Esophagus (tissue), 2 donors: ENCODE data around the gene DBNDD1. TPM values are rescaled to one million over a fixed set of nuclear protein-coding genes. Genes with fewer than 3 reads are reported as not detected.

Experiments used
- H3K27ac ChIP-seq, 2 donors: one replicate each; pipeline ENCODE4 v1.5.1; 2013; ENCODE audit warnings: low read depth in 2 of 2, mild to moderate bottlenecking in 2 of 2, inconsistent platforms in 1 of 2, low read length in 1 of 2, moderate library complexity in 1 of 2
- H3K27me3 ChIP-seq, 2 donors: one replicate each; pipeline ENCODE4 v1.6.1; 2013; ENCODE audit warnings: low read length in 2 of 2, control low read depth in 1 of 2, mild to moderate bottlenecking in 1 of 2; ENCODE audit not compliant: insufficient read depth in 2 of 2, control insufficient read depth in 1 of 2
- H3K36me3 ChIP-seq, 2 donors: one replicate each; pipeline ENCODE4 v1.6.1; 2013; ENCODE audit warnings: low read length in 1 of 2; ENCODE audit not compliant: control insufficient read depth in 2 of 2, insufficient read depth in 2 of 2
- H3K4me1 ChIP-seq, 2 donors: one replicate each; pipeline ENCODE4 v1.6.1; 2013; ENCODE audit warnings: low read length in 1 of 2; ENCODE audit not compliant: control insufficient read depth in 2 of 2, insufficient read depth in 2 of 2
- H3K4me3 ChIP-seq, 2 donors: one replicate each; pipeline ENCODE4 v1.5.1; 2013; ENCODE audit warnings: low read length in 2 of 2, mild to moderate bottlenecking in 2 of 2, low read depth in 1 of 2, moderate library complexity in 1 of 2
- H3K9me3 ChIP-seq, 2 donors: one replicate each; pipeline ENCODE4 v1.6.1; 2013; ENCODE audit warnings: mild to moderate bottlenecking in 2 of 2, low read depth in 1 of 2, low read length in 1 of 2, moderate library complexity in 1 of 2; ENCODE audit not compliant: control insufficient read depth in 2 of 2, insufficient read depth in 1 of 2
- WGBS, 2 donors: extraction: QIAGEN DNeasy Blood & Tissue Kit; methylation state at CpG; one replicate each; pipeline ENCODE4 v1.1.7; 2013; 5-methylcytosine and 5-hydroxymethylcytosine counted together
- polyA plus RNA-seq, 2 donors: library from polyadenylated mRNA; stranded (reverse); fragments of 200-250 nt; gene quantifications; one replicate each; pipeline ENCODE4 v1.2.3, GENCODE V29; 2013
- donor health status: healthy with polysubstance abuse.
- donor health status: Bipolar disorder and iron deficiency.

DBNDD1 gene
- polyA plus RNA-seq, 2 donors: 17.9 TPM

DNA sequence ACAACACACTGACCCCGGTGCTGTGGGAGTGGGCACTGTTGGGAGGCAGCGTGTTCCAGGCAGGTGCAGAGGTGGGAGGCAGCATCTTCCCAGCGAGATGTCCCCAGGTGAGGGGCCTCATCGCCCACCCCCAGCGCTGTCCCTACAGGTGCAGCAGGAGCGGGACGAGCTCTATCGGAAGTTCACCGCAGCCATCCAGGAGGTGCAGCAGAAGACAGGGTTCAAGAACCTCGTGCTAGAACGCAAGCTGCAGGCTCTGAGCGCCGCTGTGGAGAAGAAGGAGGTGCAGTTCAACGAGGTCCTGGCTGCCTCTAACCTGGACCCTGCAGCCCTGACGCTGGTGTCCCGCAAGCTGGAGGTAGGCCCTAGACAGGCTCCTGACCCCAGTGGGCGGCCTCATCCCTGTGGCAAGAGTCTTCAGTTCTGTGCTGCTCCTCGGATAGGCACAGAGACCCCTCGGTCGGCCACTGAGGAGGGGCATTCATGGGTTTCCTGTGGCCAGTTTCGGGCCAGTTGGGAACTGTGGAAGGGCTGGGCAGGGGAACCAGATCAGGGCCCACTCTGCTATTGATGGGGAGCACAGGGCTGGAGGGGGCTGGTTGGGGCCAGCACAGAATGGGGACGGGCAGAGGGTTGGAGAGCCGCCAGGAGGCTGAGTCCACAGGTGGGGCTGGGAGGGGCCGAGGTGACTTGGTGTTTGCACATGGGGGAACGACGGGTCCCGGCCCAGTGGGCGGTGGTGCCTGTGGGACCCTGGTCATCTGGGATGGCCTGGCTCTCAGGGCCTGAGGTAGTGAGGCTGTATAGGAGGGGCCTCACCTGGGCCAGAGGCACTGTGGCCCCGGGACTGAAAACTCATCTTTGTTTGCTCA, 21.1 kb upstream of the DBNDD1 start:
- WGBS, 2 donors: 93 to 94% methylated on average over 29 of the region's 29 CpGs
- peaks cover 0 to 58% of the 10 kb centered on the region in 2 donors for H3K36me3 ChIP-seq
- H3K27me3 ChIP-seq: no peaks in the 10 kb centered on the region
- no peak overlapping the region for H3K27ac ChIP-seq
- H3K4me3 ChIP-seq: no peak overlapping the region
- peaks cover 0 to 20% of the 10 kb centered on the region in 2 donors for H3K4me1 ChIP-seq
- H3K9me3 ChIP-seq: no peaks in the 10 kb centered on the region

DNA sequence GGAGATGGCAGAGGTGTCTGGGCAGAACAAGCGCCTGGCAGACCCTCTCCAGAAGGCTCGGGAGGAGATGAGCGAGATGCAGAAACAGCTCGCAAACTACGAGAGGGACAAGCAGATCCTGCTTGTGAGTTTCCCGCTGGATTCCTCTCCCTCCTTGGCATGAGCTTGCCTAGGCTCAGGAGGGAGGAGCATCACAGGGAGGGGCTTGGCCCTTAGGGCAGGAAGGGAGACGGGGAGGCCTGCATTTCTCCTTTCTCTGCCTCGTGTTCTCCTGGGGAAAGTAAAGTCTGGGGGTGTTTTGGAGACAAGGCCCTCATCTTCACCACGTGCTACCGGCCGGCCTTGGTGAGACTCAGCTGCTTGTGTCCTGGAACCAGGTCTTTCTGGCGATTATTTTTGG, 18.0 kb upstream of the DBNDD1 start:
- WGBS, 2 donors: 60 to 68% methylated on average over 12 of the region's 12 CpGs
- Histone ChIP-seq H3K27ac (no peak overlapping the region), H3K9me3 (peaks cover 0 to 2% of the 10 kb centered on the region in 2 donors), H3K36me3 (peaks cover 0 to 54% of the 10 kb centered on the region in 2 donors), H3K4me1 (peaks cover 0 to 3% of the 10 kb centered on the region in 2 donors), H3K27me3 (no peaks in the 10 kb centered on the region), H3K4me3 (no peak overlapping the region)

DNA sequence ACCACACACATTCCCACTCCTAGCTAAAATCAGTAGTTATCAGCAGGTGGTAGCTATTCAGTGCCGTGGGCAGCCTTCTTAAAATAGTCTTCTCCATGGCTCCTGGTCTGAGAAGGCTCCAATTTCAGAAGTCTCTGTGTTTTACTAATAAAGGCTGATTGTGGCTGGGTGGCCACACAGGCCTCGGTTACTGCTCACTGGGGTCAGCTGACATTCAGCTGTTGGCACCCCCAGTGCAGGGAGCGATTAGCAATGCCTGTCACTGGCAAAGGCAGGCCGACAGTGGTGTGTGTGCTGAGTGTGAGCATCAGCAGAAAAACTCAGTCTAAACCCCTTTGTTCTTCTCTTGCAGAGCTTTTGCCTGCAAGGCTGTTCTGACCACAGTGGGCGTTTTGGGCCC, 16.6 kb upstream of the DBNDD1 start:
- Histone ChIP-seq H3K36me3 (peaks cover 0 to 57% of the 10 kb centered on the region in 2 donors), H3K27ac (no peak overlapping the region), H3K9me3 (peaks cover 0 to 10% of the 10 kb centered on the region in 2 donors), H3K4me3 (no peak overlapping the region), H3K27me3 (no peaks in the 10 kb centered on the region), H3K4me1 (peaks cover 0 to 7% of the 10 kb centered on the region in 2 donors)
- WGBS, 2 donors: 86 to 89% methylated on average over 5 of the region's 5 CpGs

DNA sequence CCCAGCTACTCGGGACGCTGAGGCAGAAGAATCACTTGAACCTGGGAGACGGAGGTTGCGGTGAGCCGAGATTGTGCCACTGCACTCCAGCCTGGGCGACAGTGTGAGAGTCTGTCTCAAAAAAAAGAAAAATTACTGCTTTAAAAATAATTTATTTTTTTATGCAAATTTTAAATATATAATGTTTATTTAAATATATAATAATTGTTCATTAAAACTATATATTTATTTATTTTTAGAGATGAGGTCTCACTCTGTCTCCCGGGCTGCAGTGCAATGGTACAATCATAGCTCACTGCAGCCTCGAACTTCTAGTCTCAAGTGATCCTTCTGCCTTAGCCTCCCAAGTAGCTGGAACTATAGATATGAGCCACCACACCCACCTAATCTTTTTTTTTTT, 15.2 kb upstream of the DBNDD1 start:
- peaks cover 0 to 44% of the 10 kb centered on the region in 2 donors for H3K36me3 ChIP-seq
- 84 to 89% methylated on average over 8 of the region's 8 CpGs for WGBS, 2 donors
- H3K9me3 ChIP-seq: peaks cover 0 to 10% of the 10 kb centered on the region in 2 donors

DNA sequence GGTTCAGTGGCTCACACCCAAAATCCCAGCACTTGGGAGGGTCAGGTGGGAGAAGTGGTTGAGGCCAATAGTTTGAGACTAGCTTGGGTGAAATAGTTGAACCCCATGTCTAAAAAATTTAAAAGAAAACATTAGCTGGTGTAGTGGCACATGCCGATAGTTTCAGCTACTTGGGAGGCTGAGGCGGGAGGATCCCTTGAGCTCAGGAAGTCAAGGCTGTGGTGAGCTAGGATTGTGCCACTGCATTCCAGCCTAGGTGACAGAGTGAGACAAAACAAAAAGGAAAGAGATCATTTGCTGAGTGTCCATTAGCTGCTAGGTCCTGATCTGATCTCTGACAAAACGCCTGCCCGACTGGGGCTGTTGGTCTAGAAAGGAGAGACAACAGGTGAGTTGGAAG, 14.1 kb upstream of the DBNDD1 start:
- 85 to 86% methylated on average over 4 of the region's 4 CpGs for WGBS, 2 donors
- no peak overlapping the region for H3K27ac ChIP-seq
- H3K9me3 ChIP-seq: peaks cover 0 to 10% of the 10 kb centered on the region in 2 donors
- H3K4me3 ChIP-seq: no peak overlapping the region
- peaks cover 0 to 7% of the 10 kb centered on the region in 2 donors for H3K4me1 ChIP-seq
- H3K27me3 ChIP-seq: no peaks in the 10 kb centered on the region
- H3K36me3 ChIP-seq: peaks cover 0 to 46% of the 10 kb centered on the region in 2 donors

More for the DNA sequence above, 15.2 kb upstream of the DBNDD1 start:
- H3K27ac ChIP-seq: no peak overlapping the region
- H3K4me3 ChIP-seq: no peak overlapping the region
- no peaks in the 10 kb centered on the region for H3K27me3 ChIP-seq
- H3K4me1 ChIP-seq: peaks cover 0 to 7% of the 10 kb centered on the region in 2 donors

DNA sequence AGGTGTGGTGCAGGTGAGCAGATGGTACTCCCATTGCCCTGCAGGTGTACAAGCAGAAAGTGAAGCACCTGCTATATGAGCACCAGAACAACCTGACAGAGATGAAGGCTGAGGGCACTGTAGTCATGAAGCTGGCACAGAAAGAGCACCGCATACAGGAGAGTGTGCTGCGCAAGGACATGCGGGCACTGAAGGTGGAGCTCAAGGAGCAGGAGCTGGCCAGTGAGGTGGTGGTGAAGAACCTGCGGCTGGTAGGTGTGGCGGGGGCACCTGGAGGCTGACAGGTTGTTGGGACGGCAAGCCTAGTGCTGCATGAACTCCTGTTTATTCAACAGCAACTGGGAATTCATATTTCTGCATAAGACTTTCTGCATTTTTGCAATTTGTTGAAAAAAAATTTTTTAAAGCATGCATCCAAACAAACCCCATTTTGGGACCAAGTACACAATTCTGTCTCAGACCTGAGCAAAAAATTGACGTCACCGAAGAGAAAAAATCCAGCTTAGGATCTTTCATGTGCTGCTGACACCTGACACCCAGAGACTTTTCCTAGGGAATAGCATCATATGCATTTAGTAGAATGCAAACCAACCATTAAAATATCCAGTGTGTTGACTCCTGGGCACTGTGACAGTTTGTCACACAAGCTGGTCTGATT, 13.5 kb upstream of the DBNDD1 start:
- H3K9me3 ChIP-seq: peaks cover 0 to 10% of the 10 kb centered on the region in 2 donors
- WGBS, 2 donors: 83 to 86% methylated on average over 8 of the region's 8 CpGs
- no peak overlapping the region for H3K4me3 ChIP-seq
- H3K4me1 ChIP-seq: peaks cover 0 to 7% of the 10 kb centered on the region in 2 donors
- H3K27ac ChIP-seq: peak overlapping the region in 1 of 2 donors; percentile 11
- H3K36me3 ChIP-seq: peaks cover 0 to 42% of the 10 kb centered on the region in 2 donors
- no peaks in the 10 kb centered on the region for H3K27me3 ChIP-seq

DNA sequence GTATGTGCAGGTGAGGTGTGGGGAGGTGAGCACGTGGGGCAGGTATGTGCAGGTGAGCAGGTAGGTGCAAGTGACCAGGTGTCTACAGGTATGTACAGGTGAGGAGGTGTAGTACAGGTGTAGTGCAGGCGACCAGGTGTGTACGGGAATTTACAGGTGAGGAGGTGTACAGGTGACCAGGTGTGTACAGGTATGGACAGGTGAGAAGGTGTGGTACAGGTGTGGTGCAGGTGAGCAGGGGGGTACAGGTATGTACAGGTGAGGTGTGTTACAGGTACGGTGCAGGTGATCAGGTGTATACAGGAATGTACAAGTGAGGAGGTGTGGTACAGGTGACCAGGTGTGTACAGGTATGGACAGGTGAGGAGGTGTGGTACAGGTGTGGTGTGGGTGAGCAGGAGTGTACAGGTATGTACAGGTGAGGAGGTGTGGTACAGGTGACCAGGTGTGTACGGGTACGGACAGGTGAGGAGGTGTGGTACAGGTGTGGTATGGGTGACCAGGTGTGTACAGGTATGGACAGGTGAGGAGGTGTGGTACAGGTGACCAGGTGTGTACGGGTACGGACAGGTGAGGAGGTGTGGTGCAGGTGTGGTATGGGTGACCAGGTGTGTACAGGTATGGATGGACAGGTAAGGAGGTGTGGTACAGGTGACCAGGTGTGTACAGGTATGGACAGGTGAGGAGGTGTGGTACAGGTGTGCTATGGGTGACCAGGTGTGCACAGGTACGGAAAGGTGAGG, 12.8 kb upstream of the DBNDD1 start:
- Histone ChIP-seq H3K9me3 (peaks cover 0 to 10% of the 10 kb centered on the region in 2 donors), H3K27ac (peak overlapping the region in 1 of 2 donors; percentile 47), H3K36me3 (peaks cover 0 to 38% of the 10 kb centered on the region in 2 donors), H3K27me3 (no peaks in the 10 kb centered on the region), H3K4me1 (peaks cover 0 to 7% of the 10 kb centered on the region in 2 donors), H3K4me3 (no peak overlapping the region)
- WGBS, 2 donors: 60 to 73% methylated on average over 9 of the region's 9 CpGs

DNA sequence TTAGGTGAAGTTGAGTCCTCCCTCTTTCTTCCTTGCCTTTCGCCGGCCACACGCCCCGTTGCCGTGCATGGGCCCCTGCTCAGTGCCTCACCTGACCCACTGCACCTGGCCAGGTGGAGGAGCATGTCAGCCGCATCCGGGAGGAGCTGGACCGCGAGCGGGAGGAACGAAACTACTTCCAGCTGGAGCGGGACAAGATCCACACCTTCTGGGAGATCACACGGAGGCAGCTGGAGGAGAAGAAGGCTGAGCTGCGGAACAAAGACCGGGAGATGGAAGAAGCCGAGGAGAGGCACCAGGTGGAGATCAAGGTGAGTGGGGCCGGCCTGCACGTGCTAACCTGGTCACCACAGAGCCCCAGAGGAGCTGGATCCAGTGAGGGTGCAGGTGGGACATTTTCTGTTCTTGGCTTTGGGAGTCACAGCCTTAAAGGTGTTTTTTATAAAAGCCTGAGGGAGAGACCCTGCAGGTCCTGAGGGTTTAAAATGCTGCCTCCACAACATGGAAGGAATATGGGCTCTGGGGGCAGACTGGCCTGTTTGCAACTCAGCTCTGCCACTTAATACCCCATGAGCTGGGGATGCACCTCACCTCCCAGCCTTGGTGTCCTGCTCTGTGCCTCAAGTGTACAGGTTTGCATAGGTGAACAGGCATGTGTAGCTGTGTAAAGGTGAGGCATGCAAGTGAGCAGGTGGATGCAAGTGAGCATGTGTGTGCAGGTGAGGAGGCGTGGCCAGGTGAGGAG, 12.1 kb upstream of the DBNDD1 start:
- Histone ChIP-seq H3K36me3 (peaks cover 0 to 30% of the 10 kb centered on the region in 2 donors), H3K27me3 (no peaks in the 10 kb centered on the region), H3K27ac (no peak overlapping the region), H3K4me1 (peaks cover 0 to 7% of the 10 kb centered on the region in 2 donors), H3K4me3 (no peak overlapping the region), H3K9me3 (peaks cover 0 to 10% of the 10 kb centered on the region in 2 donors)
- 90 to 94% methylated on average over 19 of the region's 19 CpGs for WGBS, 2 donors

DNA sequence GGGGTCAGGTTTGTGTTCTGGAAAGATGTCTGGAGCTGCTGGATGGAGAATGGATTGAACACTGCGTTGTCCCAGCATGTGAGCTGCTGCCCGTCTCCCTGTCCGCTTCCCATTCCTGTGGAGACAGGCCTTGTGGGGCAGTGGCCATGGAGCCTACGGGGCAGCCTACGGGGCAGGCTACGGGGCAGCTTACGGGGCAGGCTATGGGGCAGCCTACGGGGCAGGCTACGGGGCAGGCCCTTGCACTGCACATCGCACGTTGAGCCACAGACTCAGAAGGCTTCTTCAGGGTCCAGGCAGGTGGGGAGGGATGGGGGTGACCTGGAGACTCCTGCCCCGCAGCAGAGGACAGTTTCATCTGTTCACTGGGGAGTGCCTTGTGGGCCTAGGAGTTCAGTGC, 9.7 kb upstream of the DBNDD1 start:
- Histone ChIP-seq H3K9me3 (peaks cover 0 to 10% of the 10 kb centered on the region in 2 donors), H3K27ac (no peak overlapping the region), H3K36me3 (peaks cover 0 to 19% of the 10 kb centered on the region in 2 donors), H3K4me3 (no peak overlapping the region), H3K4me1 (peaks cover 0 to 7% of the 10 kb centered on the region in 2 donors), H3K27me3 (no peaks in the 10 kb centered on the region)
- 92 to 95% methylated on average over 12 of the region's 12 CpGs for WGBS, 2 donors
